SU-DHL-6 (cell line): ENCODE data around the gene MMP15.

ENCODE experiments used
- CTCF ChIP-seq: fragments of 200-600 bp; sonication (generic); IDR thresholded peaks from one replicate; pipeline ENCODE4 v1.5.1; 2017; ENCODE audit warnings: antibody characterized with exemption, mild to moderate bottlenecking, low read length, moderate library complexity; ENCODE audit not compliant: insufficient read depth, poor library complexity, severe bottlenecking
- EZH2phosphoT487 ChIP-seq: fragments of 200-600 bp; sonication (generic), shearing (Covaris generic); conservative IDR thresholded peaks from 2 replicates; pipeline ENCODE4 v1.6.1; 2018; ENCODE audit warnings: mild to moderate bottlenecking, antibody characterized with exemption, low read length, moderate library complexity, mixed read lengths

- TF ChIP-seq CTCF (no peak), EZH2phosphoT487 (no peak)
Observed at GRCh38 chr16:58034128-58034685, 8.7 kb downstream of the MMP15 start.
